ENCODE measurements around the gene ATP11A.

Gene ATP11A

GRCh38 chr13:112819816-112820215 is 130.0 kb downstream of the ATP11A start:
- no peak for TF ChIP-seq CTCF (IDR thresholded peaks at IDR 0.05; ENCODE audit: insufficient read depth, low read length, missing control alignments)
- ChIA-PET POLR2A (no interaction called here), CTCF (no interaction called here)
- no peak for DNase-seq (ENCODE audit: low read depth, low spot score)
- no peak overlapping the region for H3K4me3 ChIP-seq (ENCODE audit: low read depth, low read length)

- H3K4me3 ChIP-seq (ENCODE audit: low read depth, low read length) = no peak overlapping the region
- no peak for TF ChIP-seq CTCF (IDR thresholded peaks at IDR 0.05; ENCODE audit: insufficient read depth, low read length, missing control alignments)
- no peak for DNase-seq (ENCODE audit: low read depth, low spot score)
- POLR2A ChIA-PET = no interaction called here
- CTCF ChIA-PET = no interaction called here
Measured at GRCh38 chr13:112820318-112820717, 130.5 kb downstream of the ATP11A start.

- no peak for DNase-seq (ENCODE audit: low read depth, low spot score)
Measured at GRCh38 chr13:112821340-112822055, 131.7 kb downstream of the ATP11A start.

GRCh38 chr13:112822851-112823250 is 133.0 kb downstream of the ATP11A start:
- CTCF ChIA-PET = no interaction called here
- no peak for DNase-seq (ENCODE audit: low read depth, low spot score)
- no peak overlapping the region for H3K4me3 ChIP-seq (ENCODE audit: low read depth, low read length)
- POLR2A ChIA-PET = no interaction called here
- no peak for TF ChIP-seq CTCF (IDR thresholded peaks at IDR 0.05; ENCODE audit: insufficient read depth, low read length, missing control alignments)

More at GRCh38 chr13:112821340-112822055, 131.7 kb downstream of the ATP11A start:
- TF ChIP-seq CTCF (IDR thresholded peaks at IDR 0.05; ENCODE audit: insufficient read depth, low read length, missing control alignments) = no peak
- no peak overlapping the region for H3K4me3 ChIP-seq (ENCODE audit: low read depth, low read length)
- ChIA-PET POLR2A (no interaction called here), CTCF (no interaction called here)

GRCh38 chr13:112824429-112824828 is 134.6 kb downstream of the ATP11A start:
- POLR2A ChIA-PET = no interaction called here
- no peak for DNase-seq (ENCODE audit: low read depth, low spot score)
- CTCF ChIA-PET = no interaction called here
- no peak for TF ChIP-seq CTCF (IDR thresholded peaks at IDR 0.05; ENCODE audit: insufficient read depth, low read length, missing control alignments)
- H3K4me3 ChIP-seq (ENCODE audit: low read depth, low read length) = no peak overlapping the region

GRCh38 chr13:112825071-112825470 is 135.2 kb downstream of the ATP11A start:
- TF ChIP-seq CTCF (IDR thresholded peaks at IDR 0.05; ENCODE audit: insufficient read depth, low read length, missing control alignments) = no peak
- POLR2A ChIA-PET = no interaction called here
- no peak overlapping the region for H3K4me3 ChIP-seq (ENCODE audit: low read depth, low read length)
- CTCF ChIA-PET = no interaction called here
- DNase-seq (ENCODE audit: low read depth, low spot score) = no peak

Data from AG04449 (cell line).